ENCODE results near the gene LYZL6.

- no peak for TF ChIP-seq CTCF (IDR thresholded peaks at IDR 0.05)
- TF ChIP-seq POLR2A (IDR thresholded peaks at IDR 0.05): no peak
- TF ChIP-seq EP300 (IDR thresholded peaks at IDR 0.05): no peak
Measured at GRCh38 chr17:35891269-35891668, 52.2 kb downstream of the LYZL6 start.

All from tibial nerve (tissue), 4 donors.